HG02885 (cell line): ENCODE data around the gene ZNHIT3.
A peak's percentile ranks its signal among the peaks of the same experiment; 100 is the strongest.

Experiments
- ATAC-seq: cut with Tn5 transposase; IDR thresholded peaks from one replicate; pipeline ENCODE4 v1.9.1; 2021; ENCODE audit warnings: mild to moderate bottlenecking; ENCODE audit not compliant: unreplicated experiment, poor library complexity

ZNHIT3 gene

GRCh38 chr17:36544307-36545076, 58.0 kb downstream of the ZNHIT3 start, which contains the start of gene GGNBP2:
TSS of gene GGNBP2 (plus strand) at chr17:36544919. CDS start at chr17:36545725, 806 bp downstream.
- peak; percentile 62 for ATAC-seq

GRCh38 chr17:36545077-36545464, 58.6 kb downstream of the ZNHIT3 start:
- peak; percentile 45 for ATAC-seq
